VCaP (cell line): ENCODE measurements around the gene CTNNA3.

ENCODE experiments used
- H3K27ac ChIP-seq: fragments of 450-650 bp; 2 replicates; pipeline ENCODE4 v1.5.1; 2017
- TF ChIP-seq, protein P1 (sequence below): fragments of 450-650 bp; conservative IDR thresholded peaks from 2 replicates; pipeline ENCODE4 v1.5.1; 2017; ENCODE audit warnings: mild to moderate bottlenecking, moderate library complexity

Gene CTNNA3

GRCh38 chr10:67670401-67670800, 25.6 kb downstream of the CTNNA3 start:
- H3K27ac ChIP-seq = no peak overlapping the region
- TF ChIP-seq, protein P1, sequence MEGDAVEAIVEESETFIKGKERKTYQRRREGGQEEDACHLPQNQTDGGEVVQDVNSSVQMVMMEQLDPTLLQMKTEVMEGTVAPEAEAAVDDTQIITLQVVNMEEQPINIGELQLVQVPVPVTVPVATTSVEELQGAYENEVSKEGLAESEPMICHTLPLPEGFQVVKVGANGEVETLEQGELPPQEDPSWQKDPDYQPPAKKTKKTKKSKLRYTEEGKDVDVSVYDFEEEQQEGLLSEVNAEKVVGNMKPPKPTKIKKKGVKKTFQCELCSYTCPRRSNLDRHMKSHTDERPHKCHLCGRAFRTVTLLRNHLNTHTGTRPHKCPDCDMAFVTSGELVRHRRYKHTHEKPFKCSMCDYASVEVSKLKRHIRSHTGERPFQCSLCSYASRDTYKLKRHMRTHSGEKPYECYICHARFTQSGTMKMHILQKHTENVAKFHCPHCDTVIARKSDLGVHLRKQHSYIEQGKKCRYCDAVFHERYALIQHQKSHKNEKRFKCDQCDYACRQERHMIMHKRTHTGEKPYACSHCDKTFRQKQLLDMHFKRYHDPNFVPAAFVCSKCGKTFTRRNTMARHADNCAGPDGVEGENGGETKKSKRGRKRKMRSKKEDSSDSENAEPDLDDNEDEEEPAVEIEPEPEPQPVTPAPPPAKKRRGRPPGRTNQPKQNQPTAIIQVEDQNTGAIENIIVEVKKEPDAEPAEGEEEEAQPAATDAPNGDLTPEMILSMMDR = no peak

DNA sequence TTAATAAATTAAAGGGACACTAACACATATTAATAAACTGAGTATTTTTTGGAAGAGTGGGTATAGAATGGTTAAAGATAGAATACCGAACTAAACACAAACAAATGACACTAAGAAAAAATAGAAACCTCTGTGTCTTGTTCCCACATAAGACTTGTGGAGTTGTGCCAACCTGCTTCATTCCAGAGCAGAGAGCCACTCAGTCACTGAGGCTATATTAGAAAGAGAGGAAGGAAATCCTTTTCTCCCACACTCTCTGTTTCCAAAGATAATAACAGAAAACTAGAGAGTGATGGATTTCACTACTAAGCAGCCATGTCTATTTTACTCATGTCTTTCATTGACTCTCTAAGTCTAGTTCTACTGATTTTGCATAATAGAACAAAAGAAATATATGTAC, 26.0 kb downstream of the CTNNA3 start:
- no peak overlapping the region for H3K27ac ChIP-seq
- TF ChIP-seq, protein P1 = no peak

- TF ChIP-seq, protein P1 = no peak
- no peak overlapping the region for H3K27ac ChIP-seq
These were observed 27.5 kb downstream of the CTNNA3 start for GRCh38 chr10:67668448-67668847.

DNA sequence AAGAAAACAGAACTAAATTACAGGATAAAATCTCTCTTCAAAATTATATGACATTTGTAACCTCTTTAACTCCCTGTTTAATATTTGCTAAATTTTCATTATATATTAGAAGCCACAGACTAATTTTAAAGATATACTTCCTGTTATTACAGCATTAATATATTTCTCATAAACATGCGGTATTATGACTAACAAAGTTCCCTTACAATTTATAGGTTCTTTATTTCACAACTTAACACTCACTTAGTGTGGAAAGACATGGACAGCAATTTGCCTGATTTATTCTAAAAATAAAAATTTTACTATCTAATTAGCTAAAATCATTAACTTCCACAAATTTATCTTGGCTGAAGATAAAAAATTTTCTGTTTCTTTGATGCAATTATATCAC, 29.0 kb downstream of the CTNNA3 start:
- TF ChIP-seq, protein P1 = no peak
- no peak overlapping the region for H3K27ac ChIP-seq

DNA sequence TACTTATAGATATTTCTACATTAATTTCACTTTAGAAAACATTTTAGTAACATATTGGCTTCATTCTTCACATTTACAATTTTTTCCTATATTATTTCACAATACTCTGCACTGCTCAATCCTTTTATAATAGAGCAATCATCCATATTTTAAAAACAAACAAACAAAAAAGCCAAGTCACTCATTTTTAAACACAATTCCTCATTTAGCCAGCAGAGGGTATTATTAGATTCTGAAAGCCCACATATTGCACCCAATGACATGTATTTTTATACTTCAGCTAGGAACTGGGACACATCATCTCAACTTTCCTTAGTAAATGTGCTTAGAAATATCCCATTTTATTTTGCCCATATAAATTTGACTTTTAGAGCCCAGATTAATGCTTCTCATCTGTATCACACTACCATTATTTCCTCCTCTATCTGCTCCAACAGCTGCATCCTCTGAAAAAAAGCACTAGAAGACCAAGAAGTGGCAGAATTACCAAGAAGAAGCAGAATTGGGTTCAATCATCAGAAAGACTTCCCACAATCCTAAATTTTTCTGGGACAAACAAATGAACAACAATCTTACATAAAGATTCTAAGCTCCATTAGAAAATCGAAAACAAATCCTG, 29.5 kb downstream of the CTNNA3 start:
- TF ChIP-seq, protein P1 = peak; percentile 65
- no peak overlapping the region for H3K27ac ChIP-seq

- 0 out of 2 replicates have a peak overlapping the region, but pooled peaks have one; percentile 1 for H3K27ac ChIP-seq
- TF ChIP-seq, protein P1 = no peak
These were observed 30.5 kb downstream of the CTNNA3 start for GRCh38 chr10:67665491-67665890.

DNA sequence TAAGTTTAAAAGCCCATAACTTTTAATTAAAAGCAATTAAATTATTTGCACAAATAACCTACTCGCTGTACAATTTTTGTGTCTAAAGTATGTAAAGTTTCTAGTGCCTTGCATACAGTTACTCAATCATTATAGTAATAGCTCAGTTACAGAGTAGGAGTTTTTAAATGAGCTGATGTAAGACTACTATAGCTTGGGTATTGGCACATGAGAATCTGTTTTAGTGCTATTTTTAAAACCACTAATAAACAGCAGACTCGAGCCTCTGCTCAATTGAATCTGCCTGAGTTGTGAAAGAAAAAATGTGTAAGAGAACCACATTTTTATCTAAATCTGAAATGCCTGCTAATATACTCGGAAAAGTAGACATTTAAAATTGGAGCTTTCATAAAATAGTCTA, 31.1 kb downstream of the CTNNA3 start:
- TF ChIP-seq, protein P1 = no peak
- H3K27ac ChIP-seq = 0 out of 2 replicates have a peak overlapping the region, but pooled peaks have one; percentile 1
